Cardiac fibroblast (primary cell): ENCODE results near the gene ARPC1A.
"Not testable (repeated sequence)": the region's sequence is repeated elsewhere in the genome, so short reads cannot be mapped to it uniquely, and the experiment has no call there.

Source experiments
- DNase-seq, 2 donors: peaks; one replicate each; pipeline versions ENCODE4 v3.0.0 to v3.0.0-alpha.2; 2010; ENCODE audit warnings: low read depth in 2 of 2
- H3K4me3 ChIP-seq, 2 donors: replicated peaks in 1 of 2; 1 replicate in 1 of 2; 2 replicates in 1 of 2; pipeline ENCODE4 v1.5.1; 2011; ENCODE audit warnings: low read depth in 2 of 2, low read length in 2 of 2, mild to moderate bottlenecking in 2 of 2, moderate library complexity in 1 of 2
- TF ChIP-seq, protein P1 (sequence below): IDR thresholded peaks from one replicate; pipeline ENCODE4 v1.5.1; 2011; ENCODE audit warnings: low read depth, mild to moderate bottlenecking, low read length, inconsistent platforms

Gene ARPC1A

DNA sequence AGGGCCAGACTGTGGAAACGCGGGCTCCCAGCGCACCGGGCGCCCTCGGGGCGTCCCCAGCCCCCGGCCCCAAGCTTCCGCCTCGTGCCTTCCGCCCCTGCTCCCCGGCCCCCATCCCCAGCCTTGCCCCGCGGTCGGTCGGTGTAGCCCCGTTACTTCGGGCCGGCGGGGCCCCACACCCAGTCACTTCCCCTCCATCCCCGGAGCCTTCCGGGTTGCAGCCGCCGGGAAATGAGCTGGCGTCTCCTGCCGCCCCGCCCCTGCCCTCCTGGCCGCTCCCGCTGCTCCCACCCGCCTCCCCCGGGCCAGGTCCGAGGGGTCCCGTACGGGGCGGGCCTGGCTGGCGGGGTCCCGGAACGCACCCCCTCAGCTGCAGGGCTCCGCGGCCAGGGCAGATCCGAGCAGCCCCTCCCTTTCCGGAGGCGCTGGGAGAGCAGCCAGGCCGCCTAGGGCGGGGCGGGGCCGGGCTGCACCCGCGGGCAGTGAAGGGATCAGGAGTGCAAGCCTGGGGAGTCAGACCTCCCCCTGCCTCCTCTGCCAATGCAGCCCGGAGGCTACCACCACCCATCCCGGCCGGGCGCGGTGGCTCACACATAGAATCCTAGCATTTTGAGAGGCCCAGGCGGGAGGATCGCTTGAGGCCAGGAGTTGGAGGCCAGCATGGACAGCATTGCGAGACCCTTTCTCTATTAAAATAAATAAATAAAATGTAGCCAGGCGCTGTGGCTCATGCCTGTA, 49.5 kb downstream of the ARPC1A start:
- peak overlapping the region; percentile 81 to 85 for H3K4me3 ChIP-seq
- TF ChIP-seq, protein P1, sequence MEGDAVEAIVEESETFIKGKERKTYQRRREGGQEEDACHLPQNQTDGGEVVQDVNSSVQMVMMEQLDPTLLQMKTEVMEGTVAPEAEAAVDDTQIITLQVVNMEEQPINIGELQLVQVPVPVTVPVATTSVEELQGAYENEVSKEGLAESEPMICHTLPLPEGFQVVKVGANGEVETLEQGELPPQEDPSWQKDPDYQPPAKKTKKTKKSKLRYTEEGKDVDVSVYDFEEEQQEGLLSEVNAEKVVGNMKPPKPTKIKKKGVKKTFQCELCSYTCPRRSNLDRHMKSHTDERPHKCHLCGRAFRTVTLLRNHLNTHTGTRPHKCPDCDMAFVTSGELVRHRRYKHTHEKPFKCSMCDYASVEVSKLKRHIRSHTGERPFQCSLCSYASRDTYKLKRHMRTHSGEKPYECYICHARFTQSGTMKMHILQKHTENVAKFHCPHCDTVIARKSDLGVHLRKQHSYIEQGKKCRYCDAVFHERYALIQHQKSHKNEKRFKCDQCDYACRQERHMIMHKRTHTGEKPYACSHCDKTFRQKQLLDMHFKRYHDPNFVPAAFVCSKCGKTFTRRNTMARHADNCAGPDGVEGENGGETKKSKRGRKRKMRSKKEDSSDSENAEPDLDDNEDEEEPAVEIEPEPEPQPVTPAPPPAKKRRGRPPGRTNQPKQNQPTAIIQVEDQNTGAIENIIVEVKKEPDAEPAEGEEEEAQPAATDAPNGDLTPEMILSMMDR: no peak
- peak; percentile 77 to 84 for DNase-seq

DNA sequence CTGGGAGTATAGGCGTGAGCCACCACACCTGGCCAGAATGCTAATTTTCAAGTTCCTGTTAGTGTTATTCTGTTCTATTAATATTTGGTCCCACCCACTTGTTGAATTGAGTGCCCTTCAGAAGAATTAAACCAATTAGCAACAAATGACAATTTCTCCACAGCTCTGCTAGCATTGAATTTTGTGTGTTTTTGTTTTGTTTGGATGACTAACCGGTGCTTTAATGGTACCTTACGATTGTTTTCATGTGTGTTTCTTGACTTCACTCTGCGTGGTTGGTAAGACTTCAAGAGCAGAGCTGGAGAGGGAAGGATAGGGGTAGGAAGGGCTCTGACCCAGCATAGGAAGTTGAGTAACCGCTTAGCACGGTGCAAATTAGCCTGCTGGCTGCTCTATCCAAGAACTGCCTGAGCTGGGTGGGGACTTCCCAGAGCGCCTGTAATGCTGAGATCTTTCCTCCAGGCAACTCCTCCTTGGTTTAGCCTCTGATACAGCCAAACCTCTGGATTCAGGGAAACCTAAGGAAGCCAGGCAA, 53.4 kb downstream of the ARPC1A start:
- peak; percentile 96 to 97 for DNase-seq
- TF ChIP-seq, protein P1: no peak
- peak overlapping the region in 1 of 2 donors; percentile 3 for H3K4me3 ChIP-seq

DNA sequence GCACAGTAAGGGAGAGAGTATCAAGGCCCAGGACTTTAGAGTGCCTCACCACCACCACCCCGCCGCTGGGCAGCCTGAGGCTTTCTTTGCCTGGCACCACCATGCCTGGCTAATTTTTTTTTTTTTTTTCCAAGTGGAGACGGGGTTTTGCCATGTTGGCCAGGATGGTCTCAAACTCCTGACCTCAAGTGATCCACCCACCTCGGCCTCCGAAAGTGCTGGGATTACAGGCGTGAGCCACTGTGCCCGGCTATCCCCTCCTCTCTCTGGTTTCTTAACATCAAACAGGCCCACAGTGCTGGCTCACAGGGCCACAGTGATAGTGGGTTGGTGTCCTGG, 54.0 kb downstream of the ARPC1A start:
- not testable (repeated sequence) for DNase-seq
- H3K4me3 ChIP-seq: peak overlapping the region; percentile 3 to 27

DNA sequence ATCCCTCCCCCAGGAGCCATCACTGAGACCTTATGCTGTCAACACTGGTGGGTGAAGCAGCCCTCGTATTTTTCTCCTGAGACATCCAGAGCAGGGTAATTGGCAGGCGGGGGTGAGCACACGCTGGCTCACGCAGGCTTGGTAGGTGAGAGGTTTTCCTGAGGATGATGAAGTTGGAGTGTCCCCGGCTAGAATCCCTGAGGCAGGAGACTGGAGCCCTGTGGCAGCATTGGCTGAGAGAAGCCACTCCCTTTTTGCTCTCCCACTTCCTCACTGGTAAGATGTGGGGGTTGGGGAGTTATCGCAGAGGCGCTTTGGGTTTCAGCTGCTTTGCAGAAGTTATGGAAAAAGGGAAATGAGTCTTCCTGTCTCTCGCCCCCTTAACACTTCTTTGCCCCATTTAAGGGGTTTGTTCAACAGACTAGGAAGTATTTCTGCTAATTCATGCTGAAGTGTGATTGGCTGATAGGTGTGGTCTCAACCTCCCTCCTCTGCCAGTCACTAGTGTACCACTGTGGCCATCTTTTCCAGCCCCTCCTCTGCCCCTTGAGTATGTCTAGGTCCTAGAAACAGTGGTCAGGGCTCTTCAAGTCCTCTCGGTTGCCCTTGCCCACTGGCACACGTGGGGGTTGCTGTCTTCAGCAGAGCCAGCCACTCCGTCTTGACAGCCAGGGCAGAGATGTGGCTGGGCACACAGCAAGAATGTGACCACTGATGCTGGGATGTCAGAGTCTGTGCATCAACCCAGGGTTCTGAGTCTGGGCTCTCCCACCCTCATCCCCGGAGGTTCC, 54.5 kb downstream of the ARPC1A start:
- DNase-seq: peak; percentile 72 to 74
- TF ChIP-seq, protein P1: no peak
- H3K4me3 ChIP-seq: peak overlapping the region; percentile 3 to 27

DNA sequence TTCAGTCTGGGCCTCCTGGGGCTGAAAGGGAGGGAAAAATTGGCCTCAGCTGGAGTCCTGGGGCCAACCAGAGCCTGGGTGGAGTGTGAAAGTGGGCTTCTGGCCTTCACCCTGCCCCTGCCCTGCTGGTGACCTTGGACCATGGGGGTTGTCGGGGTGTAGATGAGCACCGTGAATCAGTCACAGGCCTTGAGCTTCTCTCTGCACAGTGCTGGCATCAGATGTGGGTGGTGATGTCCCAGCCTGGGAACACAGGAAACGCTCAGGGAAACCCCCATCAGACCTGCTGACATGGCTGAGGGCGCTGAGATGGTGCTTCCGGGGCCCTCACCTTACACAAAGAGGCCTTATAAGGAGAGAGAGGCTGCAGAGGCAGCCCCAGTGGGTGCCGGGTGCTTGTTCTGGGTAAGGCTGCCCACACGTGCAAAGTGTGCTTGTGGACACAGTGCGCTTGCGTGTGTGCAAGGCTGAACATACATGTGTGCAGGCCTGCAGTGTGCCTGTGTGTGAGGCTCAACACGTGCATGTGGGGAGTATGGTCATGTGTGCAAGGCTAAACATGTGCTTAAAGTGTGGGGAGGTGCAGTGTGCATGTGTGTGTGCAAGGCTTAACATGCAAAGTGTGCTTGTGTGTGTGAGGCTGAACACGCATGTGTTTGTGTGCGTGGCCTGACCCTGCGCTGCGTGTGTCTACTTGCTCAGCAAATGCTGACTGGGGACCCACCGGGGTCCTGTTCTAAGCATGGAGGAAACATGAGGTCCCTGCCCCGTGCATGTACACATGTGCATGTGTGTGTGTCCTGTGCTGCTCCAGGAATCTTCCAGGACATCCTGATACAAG, 55.3 kb downstream of the ARPC1A start:
- peak in 1 of 2 donors; percentile 80 for DNase-seq
- H3K4me3 ChIP-seq: no peak overlapping the region
- TF ChIP-seq, protein P1: no peak

DNA sequence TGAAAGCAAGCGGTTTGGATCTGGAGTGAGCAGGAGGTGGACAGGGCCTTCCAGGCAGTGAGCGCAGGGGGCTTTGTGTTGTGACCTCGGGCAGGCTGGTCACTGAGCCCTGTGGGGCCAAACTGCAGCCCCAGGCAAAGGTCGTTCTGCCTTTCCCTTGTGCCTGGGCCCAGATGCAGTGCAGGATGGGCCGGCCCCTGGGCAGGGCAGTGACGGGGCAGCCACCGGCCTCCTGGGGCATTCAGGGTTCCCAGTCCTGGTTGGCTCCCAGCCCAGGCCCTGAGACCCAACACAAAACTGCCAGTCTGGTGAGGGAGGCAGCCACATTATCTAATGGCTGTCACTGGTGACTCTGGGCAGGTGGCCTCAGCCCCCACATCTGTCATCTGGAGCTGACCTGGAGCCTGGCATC, 56.0 kb downstream of the ARPC1A start:
- TF ChIP-seq, protein P1: no peak
- H3K4me3 ChIP-seq: no peak overlapping the region
- DNase-seq: no peak

DNA sequence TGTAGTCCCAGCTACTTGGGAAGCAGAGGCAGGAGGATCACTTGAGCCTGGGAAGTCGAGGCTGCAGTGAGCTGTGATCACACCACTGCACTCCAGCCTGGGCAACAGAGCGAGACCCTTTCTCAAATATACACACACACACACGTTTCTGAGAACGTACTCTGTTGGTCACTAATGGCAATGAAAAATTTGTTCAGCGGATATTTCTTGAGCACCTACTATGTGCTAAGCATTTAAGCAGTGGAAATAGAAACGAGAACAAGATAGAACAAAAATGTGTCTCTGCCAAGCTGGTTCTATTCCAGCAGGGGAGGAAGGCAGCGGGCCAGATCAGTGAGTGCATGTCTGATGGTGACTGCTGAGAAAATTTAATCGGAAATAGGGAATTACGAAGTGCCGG, 57.5 kb downstream of the ARPC1A start:
- no peak for DNase-seq
- TF ChIP-seq, protein P1: no peak
- H3K4me3 ChIP-seq: no peak overlapping the region
